GM08714 (cell line): ENCODE data around the gene BTBD9.
"Not testable (repeated sequence)": the region's sequence is repeated elsewhere in the genome, so short reads cannot be mapped to it uniquely, and the experiment has no call there.

Experiments used
- H3K4me3 ChIP-seq: fragments of 200-500 bp; sonication (Bioruptor generic); 2 replicates; pipeline ENCODE4 v1.5.1; 2014; ENCODE audit warnings: mild to moderate bottlenecking, low read length, inconsistent platforms
- ZNF274 ChIP-seq: IDR thresholded peaks from 2 replicates; pipeline ENCODE4 v1.6.1; 2012; ENCODE audit warnings: mild to moderate bottlenecking, low read depth, low read length

The BTBD9 gene

GRCh38 chr6:38453861-38454260 is 185.9 kb downstream of the BTBD9 start:
- no peak for TF ChIP-seq ZNF274
- H3K4me3 ChIP-seq, result no peak overlapping the region

GRCh38 chr6:38452816-38453660 is 186.7 kb downstream of the BTBD9 start:
- TF ChIP-seq ZNF274, result no peak

GRCh38 chr6:38450717-38451116 is 189.0 kb downstream of the BTBD9 start:
- no peak overlapping the region for H3K4me3 ChIP-seq
- no peak for TF ChIP-seq ZNF274

More at GRCh38 chr6:38452816-38453660, 186.7 kb downstream of the BTBD9 start:
- H3K4me3 ChIP-seq, result no peak overlapping the region

- no peak overlapping the region for H3K4me3 ChIP-seq
- no peak for TF ChIP-seq ZNF274
These were observed 193.8 kb downstream of the BTBD9 start for GRCh38 chr6:38445925-38446324.

- no peak overlapping the region for H3K4me3 ChIP-seq
- TF ChIP-seq ZNF274, result no peak
These were observed 194.4 kb downstream of the BTBD9 start for GRCh38 chr6:38445336-38445735.

GRCh38 chr6:38443352-38444144 is 196.2 kb downstream of the BTBD9 start:
- no peak overlapping the region for H3K4me3 ChIP-seq
- no peak for TF ChIP-seq ZNF274

GRCh38 chr6:38438097-38438496 is 201.6 kb downstream of the BTBD9 start:
- no peak overlapping the region for H3K4me3 ChIP-seq
- no peak for TF ChIP-seq ZNF274

- H3K4me3 ChIP-seq, result no peak overlapping the region
These were observed 202.8 kb downstream of the BTBD9 start for GRCh38 chr6:38436726-38437465.

GRCh38 chr6:38435330-38435729 is 204.4 kb downstream of the BTBD9 start:
- no peak for TF ChIP-seq ZNF274
- H3K4me3 ChIP-seq, result no peak overlapping the region

More at GRCh38 chr6:38436726-38437465, 202.8 kb downstream of the BTBD9 start:
- TF ChIP-seq ZNF274, result no peak

GRCh38 chr6:38434051-38434450 is 205.7 kb downstream of the BTBD9 start:
- no peak for TF ChIP-seq ZNF274
- no peak overlapping the region for H3K4me3 ChIP-seq

GRCh38 chr6:38432479-38432878 is 207.2 kb downstream of the BTBD9 start:
- no peak for TF ChIP-seq ZNF274
- no peak overlapping the region for H3K4me3 ChIP-seq

GRCh38 chr6:38432079-38432478 is 207.7 kb downstream of the BTBD9 start:
- H3K4me3 ChIP-seq, result no peak overlapping the region
- TF ChIP-seq ZNF274, result no peak

GRCh38 chr6:38429546-38429945 is 210.2 kb downstream of the BTBD9 start:
- TF ChIP-seq ZNF274, result no peak
- no peak overlapping the region for H3K4me3 ChIP-seq

GRCh38 chr6:38427492-38428210 is 212.1 kb downstream of the BTBD9 start:
- H3K4me3 ChIP-seq, result no peak overlapping the region

GRCh38 chr6:38425788-38426488 is 213.8 kb downstream of the BTBD9 start:
- H3K4me3 ChIP-seq, result not testable (repeated sequence)

More at GRCh38 chr6:38427492-38428210, 212.1 kb downstream of the BTBD9 start:
- no peak for TF ChIP-seq ZNF274
